Smooth muscle cell (in vitro differentiated cells): Measurements from ENCODE around the gene TRMT10C. TPM values are rescaled to one million over a fixed set of nuclear protein-coding genes. Genes with fewer than 3 reads are reported as not detected.

Source experiments
- DNase-seq: peaks from one replicate; lab custom pipeline; 2025; ENCODE audit not compliant: unreplicated experiment; lab: John Stamatoyannopoulos, UW
- H2AFZ ChIP-seq: fragments of 200-600 bp; sonication (generic); 2 replicates; pipeline ENCODE4 v1.6.0; 2016; ENCODE audit warnings: antibody characterized with exemption, low read depth, mild to moderate bottlenecking
- H3F3A ChIP-seq: fragments of 200-600 bp; sonication (generic); 2 replicates; pipeline ENCODE4 v1.6.0; 2017; ENCODE audit warnings: antibody characterized with exemption, low read depth
- H3K27ac ChIP-seq: fragments of 200-600 bp; sonication (generic); 2 replicates; pipeline ENCODE4 v1.5.1; 2016; ENCODE audit warnings: low read depth, mild to moderate bottlenecking
- H3K27me3 ChIP-seq: fragments of 200-600 bp; sonication (generic); 2 replicates; pipeline ENCODE4 v1.6.1; 2016; ENCODE audit warnings: low read depth, mild to moderate bottlenecking
- H3K36me3 ChIP-seq: fragments of 200-600 bp; sonication (generic); 2 replicates; pipeline ENCODE4 v1.5.1; 2016; ENCODE audit warnings: low read depth
- H3K4me1 ChIP-seq: fragments of 200-600 bp; sonication (generic); 2 replicates; pipeline ENCODE4 v1.5.1; 2016; ENCODE audit warnings: low read depth
- H3K4me2 ChIP-seq: fragments of 200-600 bp; sonication (generic); 2 replicates; pipeline ENCODE4 v1.6.0; 2016; ENCODE audit warnings: mild to moderate bottlenecking
- H3K4me3 ChIP-seq: fragments of 200-600 bp; sonication (generic); 2 replicates; pipeline ENCODE4 v1.5.1; 2016; ENCODE audit warnings: mild to moderate bottlenecking
- H3K79me2 ChIP-seq: fragments of 200-600 bp; sonication (generic); 2 replicates; pipeline ENCODE4 v1.6.0; 2016; ENCODE audit warnings: low read depth, mild to moderate bottlenecking
- H3K9ac ChIP-seq: fragments of 200-600 bp; sonication (generic); 2 replicates; pipeline ENCODE4 v1.6.0; 2016; ENCODE audit warnings: low read depth
- H3K9me3 ChIP-seq: fragments of 200-600 bp; sonication (generic); replicated peaks from 2 replicates; pipeline ENCODE4 v1.5.1; 2016; ENCODE audit warnings: low read depth
- H4K20me1 ChIP-seq: fragments of 200-600 bp; sonication (generic); 2 replicates; pipeline ENCODE4 v1.6.0; 2016; ENCODE audit warnings: low read depth
- WGBS: methylation state at CpG from one replicate; pipeline ENCODE4 v1.1.7; 2016; ENCODE audit warnings: low lambda C conversion rate; 5-methylcytosine and 5-hydroxymethylcytosine counted together
- polyA plus RNA-seq: library from polyadenylated mRNA; unstranded; fragments of >200 nt; fragmentation: Nextera tagmentation; extraction: Ambion mirVana; gene quantifications from 2 replicates; pipeline ENCODE4 v1.2.1, GENCODE V29; 2016
- total RNA-seq: library from RNA; depleted of rRNA; stranded (reverse); fragments of >200 nt; gene quantifications from 2 replicates; pipeline ENCODE4 v1.2.3, GENCODE V29; 2014
- TF ChIP-seq, protein P1 (sequence below): fragments of 200-600 bp; sonication (generic); IDR thresholded peaks from 2 replicates; pipeline ENCODE4 v1.5.1; 2017; ENCODE audit warnings: borderline replicate concordance, mild to moderate bottlenecking, antibody characterized with exemption; ENCODE audit not compliant: insufficient read depth, poor library complexity, severe bottlenecking

TRMT10C gene
- total and polyA plus RNA-seq, 2 experiments from 2014 or later: 25.8 to 35.3 TPM

- DNase-seq: peak; percentile 93
- no peaks in the 10 kb centered on the region for H3K27me3 ChIP-seq
- H3K36me3 ChIP-seq: no peaks in the 10 kb centered on the region
- H3F3A ChIP-seq: peaks cover 15% of the 10 kb centered on the region
- H2AFZ ChIP-seq: peak within 1 kb of the TSS; percentile 83
- peaks cover 14% of the 10 kb centered on the region for H3K4me1 ChIP-seq
- H3K4me2 ChIP-seq: peak within 1 kb of the TSS; percentile 93
- peak within 1 kb of the TSS; percentile 99 for H3K27ac ChIP-seq
- H3K79me2 ChIP-seq: peaks cover 46% of the 10 kb centered on the region
- peak within 1 kb of the TSS; percentile 71 for H3K4me3 ChIP-seq
- WGBS: 3% methylated on average over 47 of the region's 47 CpGs
- H4K20me1 ChIP-seq: peaks cover 35% of the 10 kb centered on the region
- peak within 1 kb of the TSS; percentile 100 for H3K9ac ChIP-seq
- TF ChIP-seq, protein P1, sequence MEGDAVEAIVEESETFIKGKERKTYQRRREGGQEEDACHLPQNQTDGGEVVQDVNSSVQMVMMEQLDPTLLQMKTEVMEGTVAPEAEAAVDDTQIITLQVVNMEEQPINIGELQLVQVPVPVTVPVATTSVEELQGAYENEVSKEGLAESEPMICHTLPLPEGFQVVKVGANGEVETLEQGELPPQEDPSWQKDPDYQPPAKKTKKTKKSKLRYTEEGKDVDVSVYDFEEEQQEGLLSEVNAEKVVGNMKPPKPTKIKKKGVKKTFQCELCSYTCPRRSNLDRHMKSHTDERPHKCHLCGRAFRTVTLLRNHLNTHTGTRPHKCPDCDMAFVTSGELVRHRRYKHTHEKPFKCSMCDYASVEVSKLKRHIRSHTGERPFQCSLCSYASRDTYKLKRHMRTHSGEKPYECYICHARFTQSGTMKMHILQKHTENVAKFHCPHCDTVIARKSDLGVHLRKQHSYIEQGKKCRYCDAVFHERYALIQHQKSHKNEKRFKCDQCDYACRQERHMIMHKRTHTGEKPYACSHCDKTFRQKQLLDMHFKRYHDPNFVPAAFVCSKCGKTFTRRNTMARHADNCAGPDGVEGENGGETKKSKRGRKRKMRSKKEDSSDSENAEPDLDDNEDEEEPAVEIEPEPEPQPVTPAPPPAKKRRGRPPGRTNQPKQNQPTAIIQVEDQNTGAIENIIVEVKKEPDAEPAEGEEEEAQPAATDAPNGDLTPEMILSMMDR: peak; percentile 81
- H3K9me3 ChIP-seq: no peaks in the 10 kb centered on the region
Observed at GRCh38 chr3:101573449-101574387, 12.1 kb downstream of the TRMT10C start, which contains the start of gene PCNP. TSS of gene PCNP (plus strand) at chr3:101574180. CDS start at chr3:101574216, 36 bp downstream.

- WGBS: under 1% methylated on average over 40 of the region's 41 CpGs
- H3K4me3 ChIP-seq: peak overlapping the region; percentile 71
- DNase-seq: peak; percentile 74
Observed at GRCh38 chr3:101574388-101575112, 12.9 kb downstream of the TRMT10C start.

GRCh38 chr3:101577286-101577685 lies 15.6 kb downstream of the TRMT10C start:
- Histone ChIP-seq H3K4me3 (no peak overlapping the region), H3K9me3 (no peaks in the 10 kb centered on the region), H3K27me3 (no peaks in the 10 kb centered on the region), H3K79me2 (peaks cover 81% of the 10 kb centered on the region), H3K4me1 (peaks cover 14% of the 10 kb centered on the region), H3K36me3 (peaks cover 4% of the 10 kb centered on the region), H3K27ac (no peak overlapping the region), H4K20me1 (peaks cover 70% of the 10 kb centered on the region), H3K9ac (no peak overlapping the region), H3K4me2 (no peak overlapping the region), H3F3A (peaks cover 15% of the 10 kb centered on the region), H2AFZ (no peak overlapping the region)
- DNase-seq: no peak
- TF ChIP-seq, protein P1: no peak
- 98% methylated on average over 6 of the region's 6 CpGs for WGBS

More at GRCh38 chr3:101574388-101575112, 12.9 kb downstream of the TRMT10C start:
- peak overlapping the region; percentile 62 for H2AFZ ChIP-seq
- no peaks in the 10 kb centered on the region for H3K36me3 ChIP-seq
- no peaks in the 10 kb centered on the region for H3K9me3 ChIP-seq
- peak overlapping the region; percentile 93 for H3K4me2 ChIP-seq
- peaks cover 15% of the 10 kb centered on the region for H3F3A ChIP-seq
- peak overlapping the region; percentile 100 for H3K9ac ChIP-seq
- H4K20me1 ChIP-seq: peaks cover 43% of the 10 kb centered on the region
- H3K27me3 ChIP-seq: no peaks in the 10 kb centered on the region
- H3K79me2 ChIP-seq: peaks cover 54% of the 10 kb centered on the region
- H3K27ac ChIP-seq: peak overlapping the region; percentile 99
- TF ChIP-seq, protein P1: no peak
- H3K4me1 ChIP-seq: peaks cover 14% of the 10 kb centered on the region
